ENCODE data around the gene LY9. TPM values are rescaled to one million over a fixed set of nuclear protein-coding genes. Genes with fewer than 3 reads are reported as not detected.

LY9 gene
- total and polyA plus RNA-seq, 4 donors = 0.21 to 1.5 (median 0.63) TPM

DNA sequence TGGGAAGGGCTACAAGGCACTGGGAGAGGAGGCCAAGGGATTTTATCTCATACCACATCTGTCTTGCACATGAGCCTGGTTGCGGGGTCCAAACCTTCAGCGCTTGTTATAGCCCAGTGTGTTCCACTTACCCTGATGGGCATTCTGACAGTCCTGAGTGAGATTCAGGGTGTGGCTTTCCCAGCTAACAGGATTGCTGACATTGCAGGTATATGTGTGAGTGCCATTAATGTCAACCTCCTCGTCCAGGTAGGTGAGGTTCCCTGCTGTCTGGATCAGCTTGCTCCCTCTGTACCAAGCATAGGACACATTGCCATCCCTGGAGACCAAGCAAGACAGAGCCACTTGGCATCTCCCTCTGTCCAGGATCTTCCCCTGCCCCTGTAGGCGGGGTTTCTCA lies 45.1 kb downstream of the LY9 start:
- no peak overlapping the region for H3K27ac ChIP-seq (ENCODE audit: low read depth in 1 of 2, low read length in 2 of 2)
- H3K4me3 ChIP-seq (ENCODE audit: low read depth in 1 of 3, low read length in 3 of 3) = no peak overlapping the region
- 96% methylated on average over 4 of the region's 4 CpGs for WGBS
- TF ChIP-seq TAF1 (conservative IDR thresholded peaks at IDR 0.05) (no peak), YY1 (IDR thresholded peaks at IDR 0.05) (no peak), RAD21 (IDR thresholded peaks at IDR 0.05) (no peak), RXRA (IDR thresholded peaks at IDR 0.05) (no peak), FOXA1 (IDR thresholded peaks at IDR 0.05) (no peak)
- TF ChIP-seq, protein P1, sequence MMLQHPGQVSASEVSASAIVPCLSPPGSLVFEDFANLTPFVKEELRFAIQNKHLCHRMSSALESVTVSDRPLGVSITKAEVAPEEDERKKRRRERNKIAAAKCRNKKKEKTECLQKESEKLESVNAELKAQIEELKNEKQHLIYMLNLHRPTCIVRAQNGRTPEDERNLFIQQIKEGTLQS (IDR thresholded peaks at IDR 0.05) = no peak
- TF ChIP-seq, protein P2, sequence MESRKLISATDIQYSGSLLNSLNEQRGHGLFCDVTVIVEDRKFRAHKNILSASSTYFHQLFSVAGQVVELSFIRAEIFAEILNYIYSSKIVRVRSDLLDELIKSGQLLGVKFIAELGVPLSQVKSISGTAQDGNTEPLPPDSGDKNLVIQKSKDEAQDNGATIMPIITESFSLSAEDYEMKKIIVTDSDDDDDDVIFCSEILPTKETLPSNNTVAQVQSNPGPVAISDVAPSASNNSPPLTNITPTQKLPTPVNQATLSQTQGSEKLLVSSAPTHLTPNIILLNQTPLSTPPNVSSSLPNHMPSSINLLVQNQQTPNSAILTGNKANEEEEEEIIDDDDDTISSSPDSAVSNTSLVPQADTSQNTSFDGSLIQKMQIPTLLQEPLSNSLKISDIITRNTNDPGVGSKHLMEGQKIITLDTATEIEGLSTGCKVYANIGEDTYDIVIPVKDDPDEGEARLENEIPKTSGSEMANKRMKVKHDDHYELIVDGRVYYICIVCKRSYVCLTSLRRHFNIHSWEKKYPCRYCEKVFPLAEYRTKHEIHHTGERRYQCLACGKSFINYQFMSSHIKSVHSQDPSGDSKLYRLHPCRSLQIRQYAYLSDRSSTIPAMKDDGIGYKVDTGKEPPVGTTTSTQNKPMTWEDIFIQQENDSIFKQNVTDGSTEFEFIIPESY (IDR thresholded peaks at IDR 0.05) = no peak
- no peaks in the 10 kb centered on the region for H3K36me3 ChIP-seq (ENCODE audit: control insufficient read depth in 4 of 4, insufficient read depth in 3 of 4, low read depth in 1 of 4, low read length in 3 of 4)
- no peak for DNase-seq (ENCODE audit: low spot score)
- H3K4me1 ChIP-seq (ENCODE audit: control insufficient read depth in 4 of 4, insufficient read depth in 4 of 4, low read length in 3 of 4) = no peaks in the 10 kb centered on the region
- no peak overlapping the region for H3K9ac ChIP-seq (ENCODE audit: low read depth in 1 of 2, low read length in 2 of 2)
- H3K9me3 ChIP-seq (ENCODE audit: control insufficient read depth in 4 of 4, low read length in 3 of 4) = no peaks in the 10 kb centered on the region
- no peaks in the 10 kb centered on the region for H3K27me3 ChIP-seq (ENCODE audit: control insufficient read depth in 4 of 4, insufficient read depth in 4 of 4, low read length in 3 of 4)

DNA sequence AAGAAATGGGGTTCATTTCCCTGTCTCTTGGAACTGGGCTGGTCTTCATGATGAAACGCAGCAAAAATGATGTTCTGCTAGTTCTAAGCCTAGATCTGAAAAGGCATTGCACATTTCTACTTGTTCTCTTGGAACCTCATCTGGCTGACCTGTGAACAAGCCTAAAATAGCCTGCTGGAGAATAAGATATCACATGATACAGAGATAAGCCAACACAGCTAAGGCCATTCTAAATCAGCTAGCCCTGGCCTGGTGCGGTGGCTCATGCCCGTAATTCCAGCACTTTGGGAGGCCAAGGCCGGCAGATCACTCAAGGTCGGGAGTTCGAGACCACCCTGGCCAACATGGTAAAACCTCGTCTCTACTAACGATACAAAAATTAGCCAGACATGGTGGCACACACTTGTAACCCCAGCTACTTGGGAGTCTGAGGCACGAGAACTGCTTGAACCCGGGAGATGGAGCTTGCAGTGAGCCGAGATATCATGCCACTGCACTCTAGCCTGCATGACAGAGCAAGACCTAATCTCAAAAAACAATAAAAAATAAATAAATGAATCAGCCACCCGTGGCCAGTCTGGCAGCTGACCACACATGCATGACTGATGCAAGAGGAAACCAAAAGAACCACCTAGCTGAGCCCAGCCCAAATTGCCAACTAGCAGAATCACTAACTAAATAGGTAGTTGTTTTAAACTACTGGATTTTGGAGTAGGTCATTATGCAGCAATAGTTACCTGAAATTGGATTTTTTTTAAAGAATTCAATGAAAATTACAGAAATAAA lies 48.7 kb downstream of the LY9 start:
- no peaks in the 10 kb centered on the region for H3K9me3 ChIP-seq (ENCODE audit: control insufficient read depth in 4 of 4, low read length in 3 of 4)
- no peak for DNase-seq (ENCODE audit: low spot score)
- no peak overlapping the region for H3K9ac ChIP-seq (ENCODE audit: low read depth in 1 of 2, low read length in 2 of 2)
- no peaks in the 10 kb centered on the region for H3K36me3 ChIP-seq (ENCODE audit: control insufficient read depth in 4 of 4, insufficient read depth in 3 of 4, low read depth in 1 of 4, low read length in 3 of 4)
- no peak overlapping the region for H3K4me3 ChIP-seq (ENCODE audit: low read depth in 1 of 3, low read length in 3 of 3)
- no peaks in the 10 kb centered on the region for H3K27me3 ChIP-seq (ENCODE audit: control insufficient read depth in 4 of 4, insufficient read depth in 4 of 4, low read length in 3 of 4)
- H3K27ac ChIP-seq (ENCODE audit: low read depth in 1 of 2, low read length in 2 of 2) = no peak overlapping the region
- 94% methylated on average over 12 of the region's 12 CpGs for WGBS
- no peaks in the 10 kb centered on the region for H3K4me1 ChIP-seq (ENCODE audit: control insufficient read depth in 4 of 4, insufficient read depth in 4 of 4, low read length in 3 of 4)
- TF ChIP-seq RAD21 (IDR thresholded peaks at IDR 0.05) = no peak
- TF ChIP-seq SP1 (IDR thresholded peaks at IDR 0.05) = no peak
- TF ChIP-seq, protein P3, sequence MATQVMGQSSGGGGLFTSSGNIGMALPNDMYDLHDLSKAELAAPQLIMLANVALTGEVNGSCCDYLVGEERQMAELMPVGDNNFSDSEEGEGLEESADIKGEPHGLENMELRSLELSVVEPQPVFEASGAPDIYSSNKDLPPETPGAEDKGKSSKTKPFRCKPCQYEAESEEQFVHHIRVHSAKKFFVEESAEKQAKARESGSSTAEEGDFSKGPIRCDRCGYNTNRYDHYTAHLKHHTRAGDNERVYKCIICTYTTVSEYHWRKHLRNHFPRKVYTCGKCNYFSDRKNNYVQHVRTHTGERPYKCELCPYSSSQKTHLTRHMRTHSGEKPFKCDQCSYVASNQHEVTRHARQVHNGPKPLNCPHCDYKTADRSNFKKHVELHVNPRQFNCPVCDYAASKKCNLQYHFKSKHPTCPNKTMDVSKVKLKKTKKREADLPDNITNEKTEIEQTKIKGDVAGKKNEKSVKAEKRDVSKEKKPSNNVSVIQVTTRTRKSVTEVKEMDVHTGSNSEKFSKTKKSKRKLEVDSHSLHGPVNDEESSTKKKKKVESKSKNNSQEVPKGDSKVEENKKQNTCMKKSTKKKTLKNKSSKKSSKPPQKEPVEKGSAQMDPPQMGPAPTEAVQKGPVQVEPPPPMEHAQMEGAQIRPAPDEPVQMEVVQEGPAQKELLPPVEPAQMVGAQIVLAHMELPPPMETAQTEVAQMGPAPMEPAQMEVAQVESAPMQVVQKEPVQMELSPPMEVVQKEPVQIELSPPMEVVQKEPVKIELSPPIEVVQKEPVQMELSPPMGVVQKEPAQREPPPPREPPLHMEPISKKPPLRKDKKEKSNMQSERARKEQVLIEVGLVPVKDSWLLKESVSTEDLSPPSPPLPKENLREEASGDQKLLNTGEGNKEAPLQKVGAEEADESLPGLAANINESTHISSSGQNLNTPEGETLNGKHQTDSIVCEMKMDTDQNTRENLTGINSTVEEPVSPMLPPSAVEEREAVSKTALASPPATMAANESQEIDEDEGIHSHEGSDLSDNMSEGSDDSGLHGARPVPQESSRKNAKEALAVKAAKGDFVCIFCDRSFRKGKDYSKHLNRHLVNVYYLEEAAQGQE (IDR thresholded peaks at IDR 0.05) = no peak
- TF ChIP-seq EGR1 (IDR thresholded peaks at IDR 0.05; ENCODE audit: low read depth in 2 of 2) = no peak
- TF ChIP-seq RXRA (IDR thresholded peaks at IDR 0.05) = no peak
- no peak for TF ChIP-seq TAF1 (conservative IDR thresholded peaks at IDR 0.05)
- TF ChIP-seq, protein P1 (IDR thresholded peaks at IDR 0.05) = no peak
- TF ChIP-seq JUND (IDR thresholded peaks at IDR 0.05) = no peak
- no peak for TF ChIP-seq NR2F2 (IDR thresholded peaks at IDR 0.05)
- TF ChIP-seq HNF4A (conservative IDR thresholded peaks at IDR 0.05) = no peak
- TF ChIP-seq FOXA2 (IDR thresholded peaks at IDR 0.05) = no peak
- no peak for TF ChIP-seq YY1 (IDR thresholded peaks at IDR 0.05)
- no peak for TF ChIP-seq GABPA (IDR thresholded peaks at IDR 0.05 in 1 of 2, conservative IDR thresholded peaks at IDR 0.05 in 1 of 2)
- TF ChIP-seq, protein P2 (IDR thresholded peaks at IDR 0.05) = no peak
- TF ChIP-seq, protein P4, sequence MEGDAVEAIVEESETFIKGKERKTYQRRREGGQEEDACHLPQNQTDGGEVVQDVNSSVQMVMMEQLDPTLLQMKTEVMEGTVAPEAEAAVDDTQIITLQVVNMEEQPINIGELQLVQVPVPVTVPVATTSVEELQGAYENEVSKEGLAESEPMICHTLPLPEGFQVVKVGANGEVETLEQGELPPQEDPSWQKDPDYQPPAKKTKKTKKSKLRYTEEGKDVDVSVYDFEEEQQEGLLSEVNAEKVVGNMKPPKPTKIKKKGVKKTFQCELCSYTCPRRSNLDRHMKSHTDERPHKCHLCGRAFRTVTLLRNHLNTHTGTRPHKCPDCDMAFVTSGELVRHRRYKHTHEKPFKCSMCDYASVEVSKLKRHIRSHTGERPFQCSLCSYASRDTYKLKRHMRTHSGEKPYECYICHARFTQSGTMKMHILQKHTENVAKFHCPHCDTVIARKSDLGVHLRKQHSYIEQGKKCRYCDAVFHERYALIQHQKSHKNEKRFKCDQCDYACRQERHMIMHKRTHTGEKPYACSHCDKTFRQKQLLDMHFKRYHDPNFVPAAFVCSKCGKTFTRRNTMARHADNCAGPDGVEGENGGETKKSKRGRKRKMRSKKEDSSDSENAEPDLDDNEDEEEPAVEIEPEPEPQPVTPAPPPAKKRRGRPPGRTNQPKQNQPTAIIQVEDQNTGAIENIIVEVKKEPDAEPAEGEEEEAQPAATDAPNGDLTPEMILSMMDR (IDR thresholded peaks at IDR 0.05; ENCODE audit: low read depth, low read length, missing input control) = no peak
- TF ChIP-seq, protein P5, sequence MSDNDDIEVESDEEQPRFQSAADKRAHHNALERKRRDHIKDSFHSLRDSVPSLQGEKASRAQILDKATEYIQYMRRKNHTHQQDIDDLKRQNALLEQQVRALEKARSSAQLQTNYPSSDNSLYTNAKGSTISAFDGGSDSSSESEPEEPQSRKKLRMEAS (IDR thresholded peaks at IDR 0.05) = no peak
- TF ChIP-seq FOXA1 (IDR thresholded peaks at IDR 0.05) = no peak
- TF ChIP-seq HNF4G (IDR thresholded peaks at IDR 0.05) = no peak
